ENCODE data around the gene PDE7B.

PDE7B gene

DNA sequence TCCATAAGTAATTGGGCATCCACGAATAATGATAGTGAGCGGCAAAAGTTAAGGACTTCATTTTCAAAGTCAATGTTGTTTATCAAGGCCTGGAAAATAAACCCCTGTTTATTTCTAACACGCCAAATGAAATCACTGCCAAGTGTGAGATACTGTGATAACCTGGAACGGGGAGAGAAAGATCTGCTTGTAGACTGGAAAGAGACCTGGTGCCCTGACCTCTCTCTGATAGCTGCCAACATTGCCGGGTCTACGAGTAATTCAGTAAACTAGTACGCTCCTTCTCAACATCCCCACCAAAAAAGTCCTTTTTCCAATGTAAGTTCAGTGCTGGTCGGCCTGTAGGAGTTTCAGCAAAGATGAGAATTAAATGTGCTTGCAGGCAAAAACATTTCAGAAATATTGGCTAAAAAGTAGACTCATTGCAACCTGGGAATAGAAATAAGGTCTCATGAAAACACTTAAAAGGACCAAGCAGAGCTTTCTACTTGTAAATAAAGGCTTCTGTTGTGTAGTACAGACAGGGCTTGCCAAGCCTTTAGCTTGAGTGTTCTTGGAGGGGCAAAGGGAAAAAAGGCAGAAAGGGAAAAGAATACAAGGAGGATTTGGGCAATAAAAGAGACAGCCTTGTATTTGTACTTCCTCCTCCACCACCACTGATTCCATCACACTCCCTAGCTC, 43.9 kb downstream of the PDE7B start:
- no peak for DNase-seq

DNA sequence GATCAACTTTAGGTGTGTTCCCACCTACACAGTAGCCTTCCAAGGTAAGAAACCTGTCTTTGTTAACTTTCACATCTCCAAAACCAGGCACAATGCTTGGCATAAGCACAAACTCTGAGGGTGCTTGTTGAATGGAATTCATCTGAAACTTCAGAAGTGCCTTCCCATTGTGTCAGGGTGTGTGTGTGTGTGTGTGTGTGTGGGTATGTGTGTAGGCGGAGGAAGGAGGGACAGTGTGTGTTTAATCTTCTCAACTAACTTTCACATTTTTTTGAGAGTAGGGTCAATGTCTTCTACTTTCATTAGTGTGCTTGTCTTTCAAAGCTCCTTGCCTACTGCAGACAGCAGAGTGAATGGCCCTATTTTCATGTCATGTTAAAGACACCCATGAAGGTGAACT, 45.6 kb downstream of the PDE7B start:
- DNase-seq, result no peak

DNA sequence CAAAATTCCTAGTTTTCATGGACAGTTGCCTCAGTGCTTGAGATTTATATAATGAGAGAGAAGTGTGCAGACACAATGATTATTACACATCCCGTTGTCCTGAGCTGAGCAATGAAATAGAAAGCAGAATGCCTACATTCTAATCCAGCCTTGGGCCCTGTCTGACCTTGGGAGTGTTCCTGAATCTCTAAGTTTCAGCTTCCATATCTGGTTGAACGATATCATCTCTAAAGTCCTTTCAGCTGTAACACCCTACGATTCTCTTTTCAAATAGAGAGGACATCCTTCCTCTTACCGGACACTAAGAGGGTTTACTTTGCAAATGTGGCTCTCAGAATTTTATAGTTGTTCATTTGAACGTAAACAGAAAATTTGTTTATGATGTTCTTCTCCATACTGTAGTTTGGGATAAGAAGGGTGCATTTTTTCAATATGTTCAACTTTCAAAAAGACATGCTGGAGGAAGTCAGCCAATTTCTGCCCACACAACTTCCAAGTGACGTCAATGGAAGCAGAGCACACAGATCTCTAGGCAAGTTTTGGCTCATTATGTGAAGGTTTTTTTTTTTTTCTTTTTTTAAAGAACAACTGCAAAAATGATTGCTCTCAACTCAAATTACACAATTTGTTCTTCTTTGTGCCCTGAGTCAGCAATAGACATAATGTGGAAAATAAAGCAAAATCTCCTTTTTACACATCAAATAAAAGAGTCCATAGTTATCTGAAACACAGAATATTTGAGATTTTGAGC, 50.4 kb downstream of the PDE7B start:
- DNase-seq, result no peak

DNA sequence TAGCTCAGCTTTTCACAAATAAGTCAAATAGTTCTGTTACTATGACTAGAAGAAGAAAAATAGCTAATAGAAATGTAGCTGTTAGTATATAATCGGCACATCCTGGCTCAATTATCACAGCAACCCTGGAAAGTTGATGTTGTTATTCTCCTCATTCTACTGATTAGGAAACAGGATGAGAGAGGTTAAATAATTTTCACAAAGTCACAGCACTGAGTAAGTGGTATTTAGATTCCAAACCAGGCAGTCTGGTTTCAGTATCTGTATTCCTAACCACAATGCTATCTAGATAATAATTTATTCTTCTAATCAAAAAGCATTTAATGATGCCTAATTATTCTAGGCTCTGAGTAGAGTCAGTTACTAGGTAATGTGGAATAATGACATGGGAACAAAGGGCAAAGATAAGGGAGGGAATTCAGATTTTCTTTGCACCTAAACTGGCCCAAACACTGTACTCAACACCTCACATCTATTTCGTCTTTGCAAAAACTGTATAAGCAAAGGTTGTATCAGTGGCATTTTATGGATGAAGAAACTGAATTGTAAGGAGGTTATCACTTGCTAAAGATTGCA, 51.3 kb downstream of the PDE7B start:
- no peak for DNase-seq

DNA sequence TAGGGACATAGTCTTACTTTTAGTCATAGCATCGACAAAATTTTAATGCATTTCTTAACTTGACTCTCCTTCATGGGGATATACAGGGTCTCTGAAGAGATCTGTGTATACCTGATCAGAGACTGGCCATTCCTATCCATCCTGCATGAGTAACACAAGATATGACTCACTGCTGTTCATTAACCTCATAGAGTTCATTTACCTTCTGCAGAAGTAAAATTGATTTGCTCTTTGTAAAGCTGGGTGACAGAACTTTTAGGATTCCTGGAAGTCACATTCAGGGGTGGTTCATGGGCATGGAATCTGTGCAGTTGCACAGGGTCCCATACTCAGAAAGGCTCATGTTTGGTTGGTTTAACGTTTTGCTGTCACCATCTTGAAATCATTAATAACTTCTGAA, 53.2 kb downstream of the PDE7B start:
- DNase-seq, result no peak

DNA sequence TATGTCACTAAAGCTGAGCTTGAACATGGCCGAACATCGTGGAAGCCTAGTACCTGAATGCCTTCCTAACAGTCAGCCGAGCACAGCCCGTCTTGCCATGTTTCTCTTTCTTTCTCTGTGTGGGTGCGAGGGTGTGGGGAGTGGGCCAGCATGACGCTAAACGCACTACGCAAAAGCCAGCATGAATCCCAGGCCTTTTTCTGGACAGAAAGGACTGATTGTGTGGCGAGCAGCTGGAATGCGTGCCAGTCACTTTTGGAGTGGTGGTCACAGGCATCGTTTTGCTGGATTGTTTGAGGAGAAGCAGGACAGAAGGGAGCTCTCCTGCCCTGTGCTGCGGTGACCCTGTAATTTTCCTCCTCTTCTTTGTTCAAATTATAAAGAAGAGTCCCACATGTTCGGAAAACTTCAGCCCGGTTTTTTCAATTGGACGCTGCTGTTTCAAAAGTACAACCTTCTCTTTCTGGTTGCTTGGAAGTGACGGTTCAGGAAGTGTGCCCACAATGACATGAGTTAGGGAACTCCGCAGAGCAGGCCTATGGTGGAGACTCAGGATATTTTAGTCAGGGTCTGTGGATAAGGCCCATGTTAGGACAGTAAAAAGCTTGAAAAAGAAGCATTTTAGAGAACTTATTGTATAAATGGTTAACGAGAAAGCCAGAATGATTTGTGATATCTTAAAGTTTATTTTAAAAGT, 54.3 kb downstream of the PDE7B start:
- DNase-seq, result no peak

DNA sequence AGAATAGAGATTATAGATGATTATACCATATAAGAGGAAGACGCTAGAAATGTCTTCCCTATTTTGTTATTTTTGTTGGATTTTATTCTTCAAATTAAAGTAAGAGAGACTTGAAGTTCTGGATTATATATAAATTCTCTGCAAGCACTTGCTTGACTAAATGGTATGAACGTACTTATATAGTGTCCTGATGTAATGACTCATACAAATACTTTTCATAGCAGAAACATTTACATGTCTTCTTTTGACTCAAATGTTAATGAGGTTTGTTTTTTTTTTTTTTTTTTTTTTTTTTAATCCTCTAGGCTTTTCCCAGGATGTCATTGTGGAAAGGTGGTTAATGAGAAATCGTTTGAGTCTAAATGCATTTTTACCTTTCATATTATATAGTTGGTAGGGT, 55.0 kb downstream of the PDE7B start:
- no peak for DNase-seq

DNA sequence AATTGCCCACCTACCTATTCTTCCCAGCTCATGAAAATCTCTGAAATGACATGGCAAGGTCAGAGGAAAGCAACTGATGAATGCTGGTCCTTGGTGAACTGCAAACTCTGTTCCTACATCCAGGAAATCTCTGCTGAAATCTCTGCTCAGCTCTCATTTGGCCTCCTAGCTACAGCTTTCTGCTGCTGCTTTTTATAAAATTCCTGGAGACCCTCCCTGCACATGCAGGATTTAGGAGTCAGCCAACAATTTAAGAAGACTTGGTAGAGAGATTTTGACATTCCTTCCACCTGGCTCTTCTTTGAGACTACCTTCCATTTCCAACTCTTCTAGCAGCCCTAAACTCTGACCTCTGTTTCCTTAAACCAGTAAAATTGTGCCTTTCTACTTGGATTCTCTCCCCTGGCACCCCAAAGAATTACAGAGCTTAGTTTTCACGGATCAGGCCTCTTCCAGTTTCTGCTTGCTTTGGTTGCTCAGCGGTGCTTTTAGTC, 55.5 kb downstream of the PDE7B start:
- DNase-seq, result no peak

DNA sequence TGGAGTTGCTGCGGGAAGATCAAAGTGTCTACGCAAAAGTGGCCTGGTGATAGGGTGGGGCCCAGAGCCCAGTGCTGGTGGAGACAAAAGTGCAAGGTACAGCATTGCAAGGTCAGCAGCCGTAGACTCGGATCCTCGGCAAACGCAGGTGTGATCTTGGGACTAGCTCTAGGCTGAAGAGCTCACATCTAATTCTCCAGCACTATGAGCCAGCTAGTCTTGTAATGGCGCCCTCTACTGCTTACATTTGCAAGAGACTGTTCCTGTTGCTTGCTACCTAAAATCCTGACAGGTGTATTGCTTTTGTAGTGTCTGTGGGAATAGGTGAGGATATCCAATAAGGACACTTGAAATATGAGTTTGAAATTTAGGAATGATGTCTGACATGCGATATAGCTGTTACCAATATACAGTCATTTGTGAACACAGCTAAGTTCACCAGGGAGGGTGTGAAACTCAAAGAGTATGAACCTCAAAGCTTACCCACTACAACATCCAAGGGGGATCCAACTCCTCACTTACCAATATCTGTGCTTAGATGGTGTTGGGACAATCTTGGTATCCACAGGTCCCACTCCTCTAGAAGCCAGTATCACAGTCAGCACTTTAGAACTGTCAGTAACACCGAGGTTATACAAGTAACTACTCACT, 58.4 kb downstream of the PDE7B start:
- DNase-seq, result peak; percentile 42

DNA sequence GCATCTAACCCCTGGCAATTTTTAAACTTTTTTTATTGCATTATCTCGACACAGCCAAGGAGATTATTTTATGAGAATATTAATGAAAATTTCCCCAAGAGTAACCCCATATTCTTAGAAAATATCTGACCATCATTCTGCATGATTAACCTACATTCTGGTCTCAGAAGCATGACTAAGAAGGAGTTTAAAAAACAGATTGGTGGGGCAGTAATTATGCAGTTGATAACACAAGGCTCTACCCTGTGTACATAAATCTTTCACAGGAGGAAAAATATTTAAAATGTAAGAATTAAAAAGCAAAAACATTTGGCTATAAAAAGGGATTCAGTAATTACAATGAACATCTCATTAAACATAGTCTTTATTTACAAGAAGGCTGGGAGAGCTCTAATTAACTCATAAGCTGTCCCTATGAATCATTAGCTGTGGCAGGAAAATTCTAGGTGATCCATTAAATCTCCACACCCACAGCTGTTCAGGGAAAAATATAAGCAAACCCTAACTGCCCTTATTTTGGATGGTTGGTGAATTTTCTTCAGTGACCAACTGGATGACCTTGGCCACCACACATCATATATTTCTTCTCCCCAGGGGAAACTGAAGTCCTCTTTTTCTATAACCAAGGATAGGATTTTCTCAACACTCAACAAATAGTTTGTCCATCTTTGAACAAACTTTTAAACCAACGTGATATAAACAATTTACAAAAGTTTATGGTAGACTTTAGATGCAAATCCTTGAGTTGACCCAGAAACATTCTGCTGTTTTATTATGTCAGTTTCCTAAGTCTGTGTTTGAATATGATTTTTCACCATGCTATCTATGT, 59.5 kb downstream of the PDE7B start:
- no peak for DNase-seq

DNA sequence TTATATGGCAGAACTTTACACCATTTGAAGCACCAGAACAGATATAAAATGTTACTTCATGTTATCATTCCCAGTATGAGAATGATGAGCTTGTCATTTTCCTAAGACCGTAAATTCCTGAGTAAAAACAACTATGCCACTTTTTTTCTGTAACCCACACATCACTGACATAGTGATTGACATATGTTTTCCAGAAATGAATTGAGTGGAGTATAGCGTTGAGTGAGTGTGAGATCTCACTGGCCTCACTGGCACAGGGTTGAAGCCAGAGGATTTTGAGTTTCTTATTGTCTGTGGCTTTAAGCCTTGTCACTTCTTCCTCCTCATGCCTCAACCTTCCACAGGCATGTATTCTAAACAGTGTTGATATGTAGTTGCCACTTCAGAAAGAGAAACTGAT, 62.3 kb downstream of the PDE7B start:
- DNase-seq, result no peak

DNA sequence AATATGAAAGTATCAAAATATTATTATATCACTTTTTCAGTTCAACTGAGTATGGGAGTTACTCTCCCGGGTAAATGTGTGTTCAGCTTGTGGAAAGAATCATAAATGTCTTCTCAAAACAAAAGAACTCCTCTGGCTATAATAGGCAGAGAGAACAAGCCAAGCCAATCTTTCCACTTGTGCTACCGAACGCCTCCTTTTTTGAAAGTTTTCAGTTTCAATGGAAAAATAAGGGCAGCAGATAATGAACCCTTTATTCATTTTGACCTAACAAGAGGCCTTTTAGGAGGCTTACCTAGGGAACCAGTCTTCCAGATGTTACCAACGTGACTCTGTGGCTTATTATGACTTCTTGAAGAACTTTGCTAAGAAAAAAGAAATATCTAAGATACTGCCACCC, 67.5 kb downstream of the PDE7B start:
- DNase-seq, result no peak

DNA sequence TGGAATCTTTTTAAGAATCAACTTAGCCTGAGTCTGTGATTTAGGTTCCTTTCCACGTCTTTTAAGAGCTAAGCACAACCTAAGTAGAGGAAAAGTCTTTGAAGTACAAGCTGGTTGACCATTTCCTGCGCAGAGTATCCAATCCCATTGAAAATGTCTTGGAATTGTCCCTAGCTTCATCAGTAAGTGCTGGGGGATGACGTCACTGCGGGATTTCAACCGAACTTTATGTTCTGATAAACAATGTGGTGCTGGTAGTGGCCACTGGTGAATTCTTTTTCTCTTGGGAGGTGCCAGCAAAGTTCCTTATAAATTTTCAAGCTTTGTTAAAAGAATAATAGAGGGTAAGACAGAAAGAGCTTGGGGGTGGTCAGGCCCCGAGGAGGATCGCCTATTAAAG, 69.2 kb downstream of the PDE7B start:
- DNase-seq, result no peak

DNA sequence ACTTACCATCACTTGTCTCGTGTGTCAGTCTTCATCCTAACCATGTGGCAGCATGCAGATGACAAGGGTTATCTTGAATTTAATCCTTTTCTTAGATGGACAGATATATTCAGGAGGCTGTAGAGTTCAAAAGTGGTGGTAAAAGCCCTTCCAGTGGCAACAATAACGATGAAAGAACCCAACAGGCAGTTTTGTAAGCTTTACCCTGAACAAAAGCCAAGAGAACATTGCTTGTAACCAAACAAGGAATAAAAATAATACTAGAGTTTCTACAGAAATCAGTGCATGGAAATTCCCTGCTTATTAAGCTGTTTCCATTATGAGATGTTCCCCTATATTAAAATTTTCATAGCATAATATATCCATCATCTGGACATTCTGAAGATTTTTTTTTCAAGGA, 69.7 kb downstream of the PDE7B start:
- DNase-seq, result no peak

DNA sequence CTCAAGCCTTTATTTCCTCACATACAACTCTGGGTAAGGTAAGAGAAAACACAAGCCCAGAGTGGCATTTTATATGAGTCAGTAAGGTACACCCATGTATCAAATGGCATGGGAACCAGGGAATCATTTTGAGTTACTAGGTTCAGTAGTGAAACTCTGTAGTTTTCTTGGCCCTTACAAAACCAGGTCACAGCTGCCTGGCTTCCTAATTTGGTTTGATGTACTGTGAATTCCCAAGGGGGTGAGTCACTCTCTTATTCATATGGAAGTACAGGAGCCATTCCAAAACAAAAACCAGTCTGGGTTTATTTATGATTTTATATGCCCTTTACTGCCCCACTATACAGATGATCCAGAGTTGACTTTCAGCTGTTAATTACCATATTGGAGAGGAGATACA, 70.7 kb downstream of the PDE7B start:
- no peak for DNase-seq

DNA sequence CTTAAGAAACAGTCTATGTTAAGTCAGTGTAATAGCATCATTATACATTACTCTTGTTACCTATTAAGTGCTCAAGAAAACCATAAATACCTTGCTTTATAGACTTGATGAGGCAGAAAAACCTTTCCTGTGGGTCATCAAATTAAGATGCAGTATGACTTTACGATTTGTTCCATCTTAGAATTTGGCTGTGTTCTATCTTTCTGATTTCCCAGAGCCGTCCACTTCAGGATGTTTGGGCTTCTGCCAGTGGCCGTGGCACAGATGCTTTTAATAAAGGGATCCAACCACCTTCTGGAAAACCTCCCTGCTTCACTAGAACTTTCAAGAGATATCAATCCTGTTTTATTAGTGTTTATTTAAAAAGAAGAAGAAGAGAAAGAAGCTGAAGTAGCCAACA, 71.2 kb downstream of the PDE7B start:
- DNase-seq, result no peak

DNA sequence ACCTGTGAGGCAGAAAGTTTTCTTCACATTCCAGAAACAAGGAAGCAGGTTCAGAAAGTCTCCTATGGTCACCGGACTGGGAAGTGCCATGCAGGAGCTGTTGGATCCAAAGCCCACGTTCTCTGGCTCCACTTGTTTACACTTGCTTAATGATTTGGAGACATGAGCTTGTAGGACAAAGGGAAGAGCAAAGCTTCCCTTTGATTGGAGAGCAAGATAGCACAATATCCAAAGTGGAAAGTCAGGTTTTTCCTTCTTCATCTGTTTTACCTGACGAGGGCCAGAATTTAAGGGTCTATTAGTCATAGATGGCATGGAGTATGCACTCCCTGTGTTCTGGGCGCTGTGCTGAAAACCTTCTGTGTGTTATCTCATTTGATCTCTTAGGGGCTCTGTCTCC, 81.2 kb downstream of the PDE7B start:
- DNase-seq, result no peak

DNA sequence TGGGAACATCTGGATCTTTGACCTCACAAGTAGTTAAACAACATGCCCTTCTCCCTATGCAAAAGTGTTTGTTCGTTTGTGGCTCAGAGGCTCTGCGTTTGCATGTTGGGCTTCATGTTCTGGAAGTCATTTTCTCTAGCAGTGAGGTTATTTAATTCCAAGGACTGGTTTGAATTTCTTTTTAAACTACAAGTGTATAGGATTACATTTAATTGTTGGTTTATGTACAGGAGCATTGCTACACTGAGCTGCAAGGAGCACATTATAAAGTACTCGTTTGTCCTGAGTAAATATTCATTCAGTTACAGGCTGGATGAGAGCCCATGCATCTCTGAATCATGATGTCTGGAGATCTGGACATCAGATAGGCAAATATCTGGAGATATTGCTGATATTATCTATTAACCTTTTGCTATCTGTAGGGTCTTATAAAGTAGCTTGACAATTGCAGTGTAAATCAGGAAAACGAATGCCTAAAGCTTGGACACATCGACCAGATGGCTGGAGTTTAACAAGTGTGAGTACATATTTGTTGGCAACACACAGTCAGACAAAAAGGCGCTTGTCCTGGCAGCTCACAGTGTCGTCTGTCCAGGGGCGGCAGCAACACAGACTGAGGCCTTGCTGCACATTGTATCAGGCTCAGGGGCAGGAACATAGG, 84.6 kb downstream of the PDE7B start:
- no peak for DNase-seq

DNA sequence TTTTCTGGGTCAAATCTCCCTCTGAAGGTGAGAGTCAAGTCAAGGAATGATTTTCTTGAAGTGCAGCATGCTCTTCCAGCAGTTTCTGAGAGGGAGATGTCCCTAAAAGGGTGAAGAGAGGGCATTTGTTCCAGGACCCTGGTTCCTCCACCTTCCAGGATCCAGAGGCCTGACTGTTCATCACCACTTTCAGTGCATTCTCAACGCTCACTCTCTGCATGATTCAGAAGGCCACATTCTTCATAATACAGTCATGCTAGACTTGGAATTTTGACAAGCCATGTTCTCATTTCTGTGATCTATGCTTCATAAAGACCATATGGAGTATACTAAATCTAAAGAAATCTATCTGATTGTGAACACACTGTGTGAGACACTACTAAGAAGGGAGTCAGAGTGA, 85.1 kb downstream of the PDE7B start:
- DNase-seq, result no peak

DNA sequence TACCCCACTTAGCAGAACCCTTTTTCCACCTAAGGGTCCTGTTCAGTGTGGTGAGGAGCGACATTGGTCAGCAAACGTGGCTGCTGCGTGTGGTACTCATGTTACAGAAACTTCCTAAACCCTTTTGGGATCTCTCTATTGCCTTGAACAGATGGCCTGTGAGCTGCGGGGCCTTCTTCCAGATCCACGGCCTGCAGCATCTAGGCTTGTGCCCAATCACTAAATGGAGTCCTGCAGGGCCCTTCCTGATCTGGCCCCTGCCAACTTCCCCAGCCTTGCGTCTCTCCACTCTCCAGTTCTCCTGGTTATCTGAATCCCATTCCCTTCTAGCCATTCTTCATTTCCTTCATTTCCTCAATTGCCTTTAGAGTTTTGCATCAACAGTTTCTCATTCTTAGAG, 85.6 kb downstream of the PDE7B start:
- DNase-seq, result no peak

DNA sequence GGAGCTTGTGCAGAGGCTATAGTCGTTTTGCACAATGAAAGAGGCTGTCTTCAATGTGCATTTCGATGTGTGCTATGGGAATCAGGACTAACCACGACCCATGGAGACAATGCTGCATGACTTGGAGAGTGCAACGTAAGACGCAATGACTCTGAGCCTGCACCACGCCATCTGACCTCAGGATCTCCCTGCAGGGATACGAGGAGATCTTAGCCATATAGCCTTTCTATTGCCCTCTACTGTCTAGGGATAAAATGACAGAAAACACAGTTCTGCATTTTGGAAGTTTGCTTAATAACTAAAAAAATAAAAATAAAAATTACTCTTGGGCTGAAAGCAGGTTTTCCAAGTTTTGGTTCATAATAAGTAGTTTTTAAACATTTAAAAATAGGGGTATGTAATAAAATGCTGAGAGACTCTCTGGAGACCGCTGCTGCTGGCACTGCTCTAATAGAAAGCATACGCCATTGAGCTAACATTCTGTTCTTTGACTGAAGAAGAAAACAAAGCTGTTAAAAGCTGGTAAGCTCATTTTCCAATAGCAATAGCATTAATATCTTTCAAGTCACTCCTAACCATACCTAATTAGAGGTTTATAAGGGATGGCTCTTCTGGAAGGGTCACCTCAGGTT, 87.2 kb downstream of the PDE7B start:
- no peak for DNase-seq

Data from NCI-H187 treated with DMSO at 0.1 percent for 48 hours (cell line).